ENCODE data around the gene PTH2. TPM values are rescaled to one million over a fixed set of nuclear protein-coding genes. Genes with fewer than 3 reads are reported as not detected.

Gene PTH2
- total and polyA plus RNA-seq, 10 of the 15 experiments (the other 5 are each of a cell fraction or from before 2014, with no cell fraction given): not detected

DNA sequence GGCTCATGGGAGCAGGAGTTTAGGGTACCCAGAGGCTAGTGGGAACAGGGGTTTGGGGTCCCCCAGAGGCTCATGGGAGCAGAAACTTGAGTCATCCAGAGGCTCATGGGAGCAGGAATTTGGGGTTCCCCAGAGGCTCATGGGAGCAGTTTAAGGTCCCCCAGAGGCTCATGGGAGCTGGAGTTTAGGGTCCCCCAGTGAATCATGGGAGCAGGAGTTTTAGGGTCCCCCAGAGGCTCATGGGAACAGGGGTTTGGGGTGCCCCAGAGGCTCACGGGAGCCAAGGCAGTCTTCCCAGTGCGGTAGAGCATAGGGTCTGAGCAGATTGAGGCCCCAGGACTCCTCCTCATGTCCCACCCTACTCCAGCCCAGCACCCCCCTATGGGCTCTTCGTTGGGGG lies 42.1 kb upstream of the PTH2 start:
- in situ Hi-C loops (cut with MboI): no loop called here
- H3K36me3 ChIP-seq (ENCODE audit: control insufficient read depth in 2 of 2, insufficient read depth in 2 of 2, low read length in 1 of 2): peaks cover 2 to 4% of the 10 kb centered on the region in 2 experiments; a peak in 3 of 4 replicates
- no peak overlapping the region for H2AFZ ChIP-seq (ENCODE audit: control insufficient read depth, low read depth, low read length)
- no peaks in the 10 kb centered on the region for H3K9me3 ChIP-seq (replicated peaks; ENCODE audit: control insufficient read depth, insufficient read depth, low read length)
- no peak overlapping the region for H3K9ac ChIP-seq (ENCODE audit: control insufficient read depth, insufficient read depth, low read length)
- WGBS (ENCODE audit: insufficient coverage, insufficient replicate concordance, low lambda C conversion rate, missing lambda C conversion rate): 93% methylated on average over 3 of the region's 3 CpGs
- no TSS peak for BruUV-seq (replicated peaks)
- H3K27ac ChIP-seq (ENCODE audit: control insufficient read depth, insufficient read depth): no peak overlapping the region
- peaks cover 20% of the 10 kb centered on the region for H3K4me1 ChIP-seq (ENCODE audit: control insufficient read depth, insufficient read depth, low read length)
- H3K79me2 ChIP-seq (ENCODE audit: control insufficient read depth, insufficient read depth, low read length): no peaks in the 10 kb centered on the region
- FAIRE-seq (no peak), DNase-seq (ENCODE audit: low read depth, low spot score) (no peak), ATAC-seq (no peak)
- H4K20me1 ChIP-seq (ENCODE audit: control insufficient read depth, insufficient read depth): no peaks in the 10 kb centered on the region
- SMC1A ChIA-PET (ENCODE audit: uncharacterized antibody, unreplicated experiment): no interaction called here
- H3K27me3 ChIP-seq (replicated peaks in 1 of 2; ENCODE audit: control insufficient read depth in 2 of 2, insufficient read depth in 2 of 2, low read length in 1 of 2): no peaks in the 10 kb centered on the region
- no peak overlapping the region for H3K4me2 ChIP-seq (ENCODE audit: control insufficient read depth, insufficient read depth)
- no peak for TF ChIP-seq SMC3 (IDR thresholded peaks at IDR 0.05; ENCODE audit: borderline replicate concordance, low read length)
- TF ChIP-seq SIX5 (IDR thresholded peaks at IDR 0.05; ENCODE audit: low read depth, low read length, severe bottlenecking): peak; percentile 19
- no peak for TF ChIP-seq EP300 (IDR thresholded peaks at IDR 0.05; ENCODE audit: borderline replicate concordance in 1 of 2, control insufficient read depth in 1 of 2, low read depth in 2 of 2, low read length in 2 of 2)
- no peak for TF ChIP-seq RAD21 (IDR thresholded peaks at IDR 0.05; ENCODE audit: insufficient read depth, low read depth, low read length)
- TF ChIP-seq TCF3 (IDR thresholded peaks at IDR 0.05; ENCODE audit: borderline replicate concordance, insufficient read depth, low read depth, low read length): no peak
- TF ChIP-seq MEF2B (IDR thresholded peaks at IDR 0.05; ENCODE audit: partially characterized antibody, poor library complexity, severe bottlenecking): no peak
- TF ChIP-seq, protein P1, sequence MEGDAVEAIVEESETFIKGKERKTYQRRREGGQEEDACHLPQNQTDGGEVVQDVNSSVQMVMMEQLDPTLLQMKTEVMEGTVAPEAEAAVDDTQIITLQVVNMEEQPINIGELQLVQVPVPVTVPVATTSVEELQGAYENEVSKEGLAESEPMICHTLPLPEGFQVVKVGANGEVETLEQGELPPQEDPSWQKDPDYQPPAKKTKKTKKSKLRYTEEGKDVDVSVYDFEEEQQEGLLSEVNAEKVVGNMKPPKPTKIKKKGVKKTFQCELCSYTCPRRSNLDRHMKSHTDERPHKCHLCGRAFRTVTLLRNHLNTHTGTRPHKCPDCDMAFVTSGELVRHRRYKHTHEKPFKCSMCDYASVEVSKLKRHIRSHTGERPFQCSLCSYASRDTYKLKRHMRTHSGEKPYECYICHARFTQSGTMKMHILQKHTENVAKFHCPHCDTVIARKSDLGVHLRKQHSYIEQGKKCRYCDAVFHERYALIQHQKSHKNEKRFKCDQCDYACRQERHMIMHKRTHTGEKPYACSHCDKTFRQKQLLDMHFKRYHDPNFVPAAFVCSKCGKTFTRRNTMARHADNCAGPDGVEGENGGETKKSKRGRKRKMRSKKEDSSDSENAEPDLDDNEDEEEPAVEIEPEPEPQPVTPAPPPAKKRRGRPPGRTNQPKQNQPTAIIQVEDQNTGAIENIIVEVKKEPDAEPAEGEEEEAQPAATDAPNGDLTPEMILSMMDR (IDR thresholded peaks at IDR 0.05 in 2 of 3, conservative IDR thresholded peaks at IDR 0.05 in 1 of 3; ENCODE audit: control insufficient read depth in 2 of 3, extremely low read depth in 1 of 3, insufficient read depth in 1 of 3, low read depth in 3 of 3, low read length in 3 of 3): no peak
- H3K4me3 ChIP-seq: no peak overlapping the region
- CTCF ChIA-PET: no interaction called here
- POLR2A ChIA-PET: no interaction called here
- RAD21 ChIA-PET (ENCODE audit: unreplicated experiment): no interaction called here
- intact Hi-C loops (cut with micrococcal nuclease; ENCODE audit: unreplicated experiment): no loop called here

Measured in GM12878 (cell line).